Adipose tissue (tissue), 3 donors: ENCODE results near the gene KIAA0319L. TPM values are rescaled to one million over a fixed set of nuclear protein-coding genes. Genes with fewer than 3 reads are reported as not detected.

Source experiments
- H3K27ac ChIP-seq: one replicate; pipeline ENCODE4 v1.5.1; 2013; ENCODE audit warnings: low read depth, low read length
- WGBS, 3 donors: extraction: QIAGEN DNeasy Blood & Tissue Kit; methylation state at CpG; one replicate each; pipeline ENCODE4 v1.1.7; 2013; 5-methylcytosine and 5-hydroxymethylcytosine counted together
- polyA plus RNA-seq, 3 donors: library from polyadenylated mRNA; stranded (reverse); fragments of 200-250 nt; gene quantifications; one replicate each; pipeline ENCODE4 v1.2.3, GENCODE V29; 2013
- donor health status: healthy with polysubstance abuse.
- donor health status: Bipolar disorder and iron deficiency.
- donor health status: healthy.

The KIAA0319L gene
- polyA plus RNA-seq: 10 to 100 TPM; 16.9 to 29.0 (median 19.8) TPM

- WGBS, 3 donors: 0 to 2% (median 1%) methylated on average over 27 to 39 of the region's 39 CpGs
- peak within 1 kb of the TSS; percentile 53 for H3K27ac ChIP-seq
Measured at GRCh38 chr1:35557118-35557610, at the start of gene KIAA0319L. Gene KIAA0319L, minus strand, starts transcription at chr1:35557403. Its CDS starts 2,912 bp downstream, at chr1:35554491.

GRCh38 chr1:35605867-35606182 is 48.6 kb upstream of the KIAA0319L start:
- 86 to 88% (median 88%) methylated on average over 4 of the region's 4 CpGs for WGBS, 3 donors

DNA sequence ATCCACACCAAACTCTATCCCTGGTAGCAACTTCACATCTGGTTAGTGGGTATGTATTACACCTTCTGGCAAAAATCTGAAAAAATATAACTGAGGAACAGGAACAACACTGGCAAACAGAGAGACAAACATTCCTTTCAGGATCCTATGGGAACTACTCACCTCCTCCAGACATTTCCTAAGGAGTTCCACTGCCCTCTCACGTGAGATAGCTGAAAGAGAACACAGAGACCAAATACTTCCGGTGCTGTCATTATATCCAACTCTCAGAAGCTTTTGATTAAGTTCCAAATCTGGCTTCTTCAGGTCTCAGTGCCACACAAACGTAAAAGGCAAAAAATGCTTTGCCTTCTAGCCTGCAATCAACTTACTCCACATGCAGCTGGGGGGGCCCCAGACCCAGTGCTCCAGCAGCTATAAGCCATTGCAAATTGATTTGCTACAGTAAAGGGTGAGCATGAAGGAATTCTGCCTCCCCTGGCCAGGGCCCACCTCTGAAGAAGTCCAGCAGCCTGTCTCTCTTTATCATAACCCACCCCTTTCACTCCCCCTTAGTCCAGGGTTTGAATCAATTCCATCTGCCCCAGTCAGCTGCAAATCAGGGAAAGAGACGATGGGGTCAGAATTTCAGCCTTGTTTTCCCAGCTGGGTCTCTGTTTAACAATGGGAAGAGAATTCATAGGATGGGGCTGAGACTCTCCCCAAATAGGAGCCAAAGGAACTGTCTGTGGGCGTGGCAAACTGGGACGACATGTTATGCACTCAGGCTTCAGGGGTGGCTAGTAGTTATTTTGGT is 48.1 kb upstream of the KIAA0319L start:
- 79 to 82% (median 79%) methylated on average over 6 of the region's 6 CpGs for WGBS, 3 donors
- no peak overlapping the region for H3K27ac ChIP-seq

More at GRCh38 chr1:35605867-35606182, 48.6 kb upstream of the KIAA0319L start:
- H3K27ac ChIP-seq: no peak overlapping the region

- 62 to 89% (median 84%) methylated on average over 3 to 4 of the region's 4 CpGs for WGBS, 3 donors
- no peak overlapping the region for H3K27ac ChIP-seq
Measured at GRCh38 chr1:35603941-35604340, 46.7 kb upstream of the KIAA0319L start.

DNA sequence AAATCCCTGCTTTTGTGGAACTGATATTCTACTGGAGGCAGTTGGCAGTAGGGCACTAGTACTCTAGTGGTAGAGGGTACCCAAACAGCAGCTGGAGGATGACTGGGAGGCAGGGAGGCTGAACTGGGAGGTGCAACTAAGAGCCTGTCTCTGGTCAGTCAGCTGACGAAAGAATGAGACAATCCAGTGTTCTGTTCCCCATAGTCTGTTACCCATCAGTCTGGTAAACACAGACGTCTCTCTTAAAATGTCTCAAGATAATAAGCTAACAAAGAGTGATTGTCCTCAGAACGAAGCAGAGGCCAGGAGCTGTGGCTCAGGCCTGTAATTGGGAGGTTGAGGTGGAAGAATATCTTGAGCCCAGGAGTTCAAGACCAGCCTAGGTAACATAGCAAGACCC is 46.3 kb upstream of the KIAA0319L start:
- 68 to 88% (median 86%) methylated on average over 3 of the region's 3 CpGs for WGBS, 3 donors

DNA sequence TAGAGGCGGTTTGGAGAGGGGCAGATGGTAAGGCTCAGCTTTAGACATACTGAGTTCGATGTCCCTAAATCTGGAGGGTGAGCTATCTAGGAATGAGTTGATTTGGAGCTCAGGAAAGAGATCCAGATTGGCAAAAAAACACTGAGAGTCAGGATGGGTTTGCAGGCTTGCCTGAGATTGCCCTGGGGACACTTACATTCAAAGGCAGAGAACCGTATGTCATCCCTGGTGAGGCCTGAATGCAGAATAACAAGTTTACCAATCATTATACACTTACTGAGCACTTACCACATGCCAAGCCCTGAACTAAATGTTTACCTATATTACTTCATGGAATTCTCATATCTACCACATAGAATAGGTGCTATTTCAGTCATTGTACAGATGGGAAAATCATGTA is 43.4 kb upstream of the KIAA0319L start:
- 88 to 96% (median 93%) methylated on average over 3 of the region's 3 CpGs for WGBS, 3 donors
- H3K27ac ChIP-seq: no peak overlapping the region

More for the DNA sequence above, 46.3 kb upstream of the KIAA0319L start:
- H3K27ac ChIP-seq: no peak overlapping the region

GRCh38 chr1:35599411-35599810 is 42.2 kb upstream of the KIAA0319L start:
- whole genome bisulfite sequencing, 3 donors: 86 to 91% (median 91%) methylated on average over 3 of the region's 3 CpGs
- no peak overlapping the region for H3K27ac ChIP-seq

DNA sequence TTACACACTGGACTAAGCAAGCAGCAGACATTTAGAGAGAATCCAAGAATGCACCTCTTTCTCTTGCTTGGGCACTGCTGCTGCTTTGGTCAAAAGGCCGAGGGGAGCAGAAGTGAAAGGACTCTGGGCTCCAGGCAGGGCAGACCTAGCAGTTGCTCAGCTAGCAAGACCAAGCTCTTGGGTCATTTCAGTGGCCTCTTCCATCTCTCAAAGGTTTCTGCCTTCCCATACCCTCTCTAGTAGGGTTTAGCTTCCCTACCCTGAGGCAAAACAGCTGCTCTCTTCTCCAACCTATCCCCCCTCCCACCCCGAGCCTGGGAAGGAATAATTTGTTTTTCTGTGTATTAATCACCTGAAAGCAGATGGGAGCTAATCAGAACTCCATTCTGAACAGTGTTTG is 41.7 kb upstream of the KIAA0319L start:
- H3K27ac ChIP-seq: no peak overlapping the region
- WGBS, 3 donors: 73 to 84% (median 78%) methylated on average over 2 of the region's 2 CpGs

GRCh38 chr1:35597870-35598269 is 40.7 kb upstream of the KIAA0319L start:
- no peak overlapping the region for H3K27ac ChIP-seq
- WGBS, 3 donors: 88 to 91% (median 88%) methylated on average over 5 of the region's 5 CpGs

- no peak overlapping the region for H3K27ac ChIP-seq
- 93 to 94% (median 94%) methylated on average over 7 of the region's 7 CpGs for WGBS, 3 donors
Measured at GRCh38 chr1:35595684-35596083, 38.5 kb upstream of the KIAA0319L start.

DNA sequence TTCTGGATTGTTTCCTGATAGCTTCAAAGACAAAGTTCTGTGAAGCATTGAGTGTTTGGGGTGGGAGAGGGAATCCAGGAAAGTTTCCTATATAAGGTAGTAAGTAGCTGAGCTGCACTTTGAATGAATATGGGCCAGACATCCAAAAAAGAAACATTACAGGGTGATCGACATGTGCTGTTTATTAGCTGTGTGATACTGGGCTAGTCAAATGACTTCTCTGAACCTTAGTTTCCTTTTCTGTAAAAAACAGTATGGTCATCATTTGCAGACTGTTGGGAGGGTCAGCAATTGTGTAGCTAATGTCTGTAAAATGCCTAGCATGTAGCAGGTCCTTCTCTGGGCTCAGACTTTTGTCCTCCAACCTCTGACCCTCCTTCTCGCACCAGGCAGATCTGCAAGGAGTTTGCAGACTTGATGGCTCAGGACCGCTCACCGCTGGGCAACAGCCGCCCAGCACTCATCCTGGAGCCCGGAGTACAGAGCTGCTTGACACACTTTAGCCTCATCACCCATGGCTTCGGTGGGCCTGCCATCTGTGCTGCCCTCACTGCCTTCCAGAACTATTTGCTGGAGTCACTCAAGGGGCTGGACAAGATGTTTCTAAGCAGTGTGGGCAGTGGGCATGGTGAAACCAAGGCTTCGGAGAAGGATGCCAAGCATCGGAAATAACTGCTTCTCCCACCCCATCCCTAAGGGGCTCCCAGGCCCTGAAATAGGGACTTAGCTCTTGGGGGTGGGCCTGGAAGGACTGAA is 37.0 kb upstream of the KIAA0319L start:
- 92 to 97% (median 94%) methylated on average over 9 of the region's 9 CpGs for WGBS, 3 donors
- H3K27ac ChIP-seq: no peak overlapping the region

- 53 to 71% (median 69%) methylated on average over 8 of the region's 8 CpGs for WGBS, 3 donors
Measured at GRCh38 chr1:35592991-35593769, 36.0 kb upstream of the KIAA0319L start.

GRCh38 chr1:35591211-35591610 is 34.0 kb upstream of the KIAA0319L start:
- 93 to 96% (median 94%) methylated on average over 8 of the region's 8 CpGs for WGBS, 3 donors

More at GRCh38 chr1:35592991-35593769, 36.0 kb upstream of the KIAA0319L start:
- H3K27ac ChIP-seq: no peak overlapping the region

DNA sequence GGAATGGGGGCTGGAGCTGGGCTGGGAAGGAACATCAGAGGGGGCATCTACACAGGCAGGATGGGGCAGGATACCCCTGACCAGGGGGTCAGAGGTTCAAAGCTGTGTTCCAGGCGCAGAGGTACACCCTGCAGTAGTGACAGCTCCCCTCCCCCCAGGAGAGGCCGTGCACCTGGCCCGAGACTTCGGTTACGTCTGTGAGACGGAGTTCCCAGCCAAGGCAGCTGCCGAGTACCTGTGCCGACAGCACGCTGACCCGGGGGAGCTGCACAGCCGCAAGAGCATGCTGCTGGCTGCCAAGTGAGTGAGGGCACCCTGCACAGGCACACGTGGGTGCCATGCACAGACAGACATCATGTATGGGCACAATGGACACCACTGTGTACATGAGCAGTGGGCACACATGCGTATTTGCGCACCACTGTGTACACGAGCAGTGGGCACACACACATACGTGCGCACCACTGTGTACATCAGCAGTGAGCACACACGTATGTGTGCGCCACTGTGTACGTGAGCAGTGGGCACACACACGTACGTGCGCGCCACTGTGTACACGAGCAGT is 33.4 kb upstream of the KIAA0319L start:
- 93 to 95% (median 94%) methylated on average over 25 of the region's 25 CpGs for WGBS, 3 donors
- H3K27ac ChIP-seq: no peak overlapping the region

More at GRCh38 chr1:35591211-35591610, 34.0 kb upstream of the KIAA0319L start:
- no peak overlapping the region for H3K27ac ChIP-seq

DNA sequence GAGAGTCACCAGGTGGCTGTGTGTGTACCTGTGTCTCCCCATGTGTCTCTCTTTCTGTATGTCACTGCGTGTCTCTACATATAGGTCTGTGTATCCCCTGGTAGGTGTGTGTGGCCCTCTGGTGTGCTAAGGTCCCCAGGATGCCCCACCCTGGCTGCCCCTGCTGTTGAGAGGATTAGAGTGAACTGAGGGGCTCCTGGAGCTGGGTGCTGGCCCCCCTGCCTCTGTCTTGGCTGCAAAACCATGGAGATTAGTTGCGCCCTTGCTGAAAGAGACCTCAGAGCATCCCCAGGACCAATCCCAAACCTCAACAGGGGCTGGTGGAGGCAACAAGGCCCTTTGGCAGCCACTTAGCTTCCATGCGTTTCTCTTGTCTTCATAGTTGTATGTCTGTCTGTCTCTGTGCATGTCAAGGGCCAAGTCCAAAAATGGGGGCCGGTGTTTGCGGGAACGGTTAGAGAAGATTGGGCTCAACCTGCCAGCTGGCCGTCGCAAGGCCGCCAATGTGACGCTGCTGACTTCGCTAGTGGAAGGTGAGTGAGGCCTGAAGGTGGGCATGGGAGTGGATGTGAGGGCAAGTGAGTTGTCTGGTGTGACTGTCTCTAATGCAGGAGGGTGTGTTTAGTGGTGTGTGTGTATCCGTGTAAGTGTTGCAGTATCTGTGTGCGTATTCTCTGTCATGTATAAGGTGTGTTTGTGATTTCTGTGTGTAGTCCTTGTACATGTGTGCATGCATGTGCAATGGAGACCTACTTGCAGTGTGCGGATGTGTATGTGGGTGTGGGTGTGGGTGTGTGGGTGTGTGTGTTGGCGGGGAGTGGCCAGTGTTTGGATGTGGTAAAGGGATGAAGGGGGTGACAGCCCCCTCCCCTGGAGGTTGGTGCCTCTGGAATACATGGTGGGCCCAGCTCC is 32.6 kb upstream of the KIAA0319L start:
- 91 to 97% (median 96%) methylated on average over 15 of the region's 15 CpGs for WGBS, 3 donors
- H3K27ac ChIP-seq: no peak overlapping the region

DNA sequence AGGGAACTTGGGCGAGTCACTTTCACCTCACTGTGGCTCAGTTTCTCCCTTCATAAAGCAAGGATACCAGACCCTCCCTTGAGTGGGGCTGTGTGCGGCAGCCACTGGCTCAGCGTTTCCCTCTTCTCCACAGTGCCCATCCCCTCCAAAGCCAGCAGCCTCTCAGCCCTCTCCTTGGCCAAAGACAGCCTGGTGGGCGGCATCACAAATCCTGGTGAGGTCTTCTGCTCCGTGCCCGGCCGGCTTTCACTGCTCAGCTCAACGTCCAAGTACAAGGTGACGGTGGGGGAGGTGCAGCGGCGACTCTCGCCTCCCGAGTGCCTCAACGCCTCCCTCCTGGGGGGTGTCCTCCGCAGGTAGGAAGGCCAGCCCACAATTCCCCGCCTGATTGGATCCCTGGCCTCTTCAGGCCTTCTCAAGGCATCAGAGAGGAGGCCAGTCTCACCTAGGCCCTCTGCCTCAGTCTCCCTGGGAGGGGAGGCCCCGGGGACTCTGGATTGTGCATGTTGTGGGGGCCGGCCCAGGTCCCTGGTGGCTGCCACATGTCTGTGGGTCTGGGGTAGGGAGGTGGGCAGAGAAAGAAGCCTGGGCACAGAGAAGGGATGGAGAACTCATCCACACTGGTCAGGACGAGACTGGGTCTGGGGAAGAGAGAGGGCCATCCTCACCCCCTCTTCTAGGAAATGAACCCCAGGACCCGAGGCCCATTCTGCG is 31.2 kb upstream of the KIAA0319L start:
- H3K27ac ChIP-seq: no peak overlapping the region
- WGBS, 3 donors: 71 to 83% (median 83%) methylated on average over 21 of the region's 21 CpGs

- 85 to 89% (median 86%) methylated on average over 6 of the region's 6 CpGs for WGBS, 3 donors
- no peak overlapping the region for H3K27ac ChIP-seq
Measured at GRCh38 chr1:35587736-35588135, 30.5 kb upstream of the KIAA0319L start.
